ENCODE results near the gene INAFM1.

GRCh38 chr19:47230921-47231214, 43.8 kb upstream of the INAFM1 start, which contains the start of gene BBC3:
- TF ChIP-seq CTCF (IDR thresholded peaks at IDR 0.05) (no peak), POLR2A (IDR thresholded peaks at IDR 0.05) (peak; percentile 38 to 64)

Measured in thyroid gland (tissue), 4 donors.